ENCODE results near the gene TMPRSS9. TPM values are rescaled to one million over a fixed set of nuclear protein-coding genes. Genes with fewer than 3 reads are reported as not detected.

The TMPRSS9 gene
- total RNA-seq, 3 donors from 2014 or later (not counting 1 experiment from before 2014, with no cell fraction given) = not detected

DNA sequence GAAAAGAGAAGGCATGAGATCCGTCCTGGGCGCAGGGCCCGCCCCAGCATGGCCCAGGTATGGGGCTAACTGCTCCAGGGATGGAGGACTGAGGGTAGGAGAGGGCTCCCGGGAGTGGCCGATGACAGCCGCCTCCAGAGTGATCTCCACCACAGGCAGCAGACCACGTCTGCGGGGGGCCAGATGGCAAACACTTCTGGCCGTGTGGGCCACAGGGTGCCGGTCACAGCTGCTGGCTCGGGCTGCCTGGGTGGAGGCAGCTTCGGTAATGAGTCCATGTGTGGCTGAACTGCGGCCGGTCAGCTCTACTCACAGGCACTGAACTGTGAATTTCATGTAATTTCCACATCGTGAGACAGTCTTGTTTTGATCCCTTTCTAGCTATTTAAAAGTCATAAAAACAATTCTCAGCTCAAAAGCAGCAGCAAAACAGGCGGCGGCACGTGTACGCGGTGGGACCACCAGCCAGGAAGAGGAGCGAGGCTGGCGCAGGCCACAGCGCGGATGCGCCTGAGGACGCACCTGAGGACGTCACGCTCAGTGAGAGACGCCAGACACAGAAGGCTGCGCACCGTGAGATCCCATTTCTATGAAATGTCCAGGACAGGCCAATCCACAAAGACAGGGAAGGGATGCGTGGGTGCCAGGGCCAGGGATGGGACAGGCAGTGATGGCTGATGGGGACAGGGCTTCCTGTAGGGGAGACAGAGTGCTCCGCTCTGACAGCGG is 35.7 kb upstream of the TMPRSS9 start:
- peaks cover 11% of the 10 kb centered on the region for H3K36me3 ChIP-seq (ENCODE audit: control insufficient read depth, insufficient read depth, low read length)
- no peaks in the 10 kb centered on the region for H3K36me3 Mint-ChIP-seq
- TF ChIP-seq CTCF (IDR thresholded peaks at IDR 0.05) = no peak
- H3K27ac Mint-ChIP-seq = no peak overlapping the region
- no peaks in the 10 kb centered on the region for H3K9me3 ChIP-seq (ENCODE audit: control insufficient read depth, insufficient read depth, low read length)
- DNase-seq (no peak), ATAC-seq (no peak)
- H3K4me1 Mint-ChIP-seq = peaks cover 20 to 40% of the 10 kb centered on the region in 2 donors
- H3K27me3 Mint-ChIP-seq (ENCODE audit: low read depth in 2 of 2) = no peaks in the 10 kb centered on the region
- H3K27ac ChIP-seq (ENCODE audit: low read length) = peak overlapping the region; percentile 38
- no peak overlapping the region for H3K4me3 Mint-ChIP-seq
- 69% methylated on average over 34 of the region's 34 CpGs for whole genome bisulfite sequencing (ENCODE audit: insufficient coverage)
- intact Hi-C loops (cut with micrococcal nuclease) = loop anchor here (10.0 kb wide), 1 partner anchor 50 kb away; no protein-coding TSS in a partner anchor
- H3K4me3 ChIP-seq (ENCODE audit: low read length) = no peak overlapping the region
- H3K27me3 ChIP-seq (ENCODE audit: control insufficient read depth, insufficient read depth, low read length) = no peaks in the 10 kb centered on the region
- H3K9me3 Mint-ChIP-seq = no peaks in the 10 kb centered on the region
- peaks cover 48% of the 10 kb centered on the region for H3K4me1 ChIP-seq (ENCODE audit: control insufficient read depth, insufficient read depth, low read length)

DNA sequence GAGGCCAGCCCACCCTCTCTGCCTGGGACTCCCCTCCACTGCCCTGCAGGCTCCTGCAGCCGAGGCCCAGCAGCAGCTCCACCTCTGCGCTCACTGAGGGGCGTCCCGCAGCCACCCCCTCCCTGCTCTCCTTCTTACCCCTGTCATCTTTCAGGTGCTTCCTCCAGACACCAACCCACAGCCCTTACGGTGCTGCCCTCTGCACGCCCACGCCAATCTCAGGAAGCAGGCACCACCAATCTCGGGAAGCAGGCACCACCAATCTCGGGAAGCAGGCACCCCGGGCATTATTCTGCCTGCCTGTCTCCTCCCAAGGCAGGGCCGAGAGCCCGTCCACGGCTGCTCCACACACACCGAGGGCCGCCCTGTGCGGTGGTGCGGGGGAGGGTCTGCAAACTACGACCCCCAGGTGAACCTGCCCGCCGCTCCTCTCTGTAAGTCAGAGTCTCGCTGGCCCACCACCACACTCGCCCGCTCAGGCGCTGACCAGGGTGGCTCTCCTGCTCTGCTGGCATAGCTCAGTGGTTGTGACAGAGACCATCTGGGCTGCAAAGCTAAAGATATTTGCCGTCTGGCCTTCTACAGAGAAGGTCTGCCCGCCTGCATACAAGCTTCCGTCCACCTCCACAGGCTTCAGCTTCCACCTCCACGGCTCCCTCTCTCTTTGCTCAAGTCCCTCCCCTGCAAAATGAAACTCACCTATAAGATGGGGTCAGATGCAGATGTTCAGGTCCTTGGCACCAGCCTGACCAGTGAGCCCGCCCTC is 34.6 kb upstream of the TMPRSS9 start:
- Histone ChIP-seq H3K4me3 (ENCODE audit: low read length) (no peak overlapping the region), H3K27ac (ENCODE audit: low read length) (peak overlapping the region; percentile 38)
- H3K4me1 Mint-ChIP-seq = peaks cover 25 to 51% of the 10 kb centered on the region in 2 donors

DNA sequence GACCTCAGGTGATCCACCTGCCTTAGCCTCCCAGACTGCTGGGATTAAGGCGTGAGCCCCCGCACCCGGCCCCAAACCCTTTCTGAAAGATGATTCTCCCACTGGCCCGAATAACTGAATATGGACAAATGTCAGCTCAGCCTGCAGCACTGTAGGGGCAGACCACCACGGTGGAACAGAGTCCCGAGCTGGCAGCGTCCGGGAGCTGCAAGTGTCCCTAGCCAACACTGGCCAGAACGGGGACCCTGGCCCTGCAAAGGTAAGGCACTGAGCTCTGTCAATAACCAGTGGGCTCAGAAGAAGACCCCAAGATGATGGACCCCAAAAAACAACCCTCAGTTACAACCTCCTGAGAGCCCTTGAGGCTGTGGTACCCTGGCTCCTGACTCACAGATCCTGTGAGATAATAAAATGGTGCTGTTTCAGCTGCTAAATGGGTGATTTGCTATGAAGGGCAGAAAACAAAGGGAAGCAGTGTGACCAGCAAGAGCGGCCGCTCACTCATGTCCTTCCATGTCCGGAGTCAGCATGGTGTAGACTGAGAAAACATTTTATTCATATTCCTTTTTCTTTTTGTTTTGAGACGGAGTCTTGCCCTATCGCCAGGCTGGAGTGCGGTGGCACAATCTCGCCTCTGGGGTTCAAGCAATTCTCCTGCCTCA is 33.2 kb upstream of the TMPRSS9 start:
- Mint-ChIP-seq H3K4me3 (peak overlapping the region; percentile 99), H3K4me1 (peaks cover 25 to 56% of the 10 kb centered on the region in 2 donors), H3K36me3 (no peaks in the 10 kb centered on the region), H3K27me3 (ENCODE audit: low read depth in 2 of 2) (no peaks in the 10 kb centered on the region), H3K27ac (peak overlapping the region; percentile 91 to 98), H3K9me3 (no peaks in the 10 kb centered on the region)
- Histone ChIP-seq H3K27ac (ENCODE audit: low read length) (peak overlapping the region; percentile 78), H3K9me3 (ENCODE audit: control insufficient read depth, insufficient read depth, low read length) (no peaks in the 10 kb centered on the region), H3K36me3 (ENCODE audit: control insufficient read depth, insufficient read depth, low read length) (peaks cover 11% of the 10 kb centered on the region), H3K4me3 (ENCODE audit: low read length) (no peak overlapping the region), H3K27me3 (ENCODE audit: control insufficient read depth, insufficient read depth, low read length) (no peaks in the 10 kb centered on the region), H3K4me1 (ENCODE audit: control insufficient read depth, insufficient read depth, low read length) (peaks cover 56% of the 10 kb centered on the region)
- ATAC-seq (no peak), DNase-seq (no peak)
- intact Hi-C loops (cut with micrococcal nuclease) = loop anchor here (10.0 kb wide), 1 partner anchor 52 kb away; no protein-coding TSS in a partner anchor
- WGBS (ENCODE audit: insufficient coverage) = 84% methylated on average over 16 of the region's 16 CpGs
- TF ChIP-seq CTCF (IDR thresholded peaks at IDR 0.05) = no peak

More for the DNA sequence above, 34.6 kb upstream of the TMPRSS9 start:
- Histone ChIP-seq H3K36me3 (ENCODE audit: control insufficient read depth, insufficient read depth, low read length) (peaks cover 11% of the 10 kb centered on the region), H3K9me3 (ENCODE audit: control insufficient read depth, insufficient read depth, low read length) (no peaks in the 10 kb centered on the region), H3K4me1 (ENCODE audit: control insufficient read depth, insufficient read depth, low read length) (peaks cover 53% of the 10 kb centered on the region), H3K27me3 (ENCODE audit: control insufficient read depth, insufficient read depth, low read length) (no peaks in the 10 kb centered on the region)
- ATAC-seq = no peak
- H3K27ac Mint-ChIP-seq = peak overlapping the region; percentile 67 to 91
- no peak for TF ChIP-seq CTCF (IDR thresholded peaks at IDR 0.05)
- no peaks in the 10 kb centered on the region for H3K9me3 Mint-ChIP-seq
- no peak for DNase-seq
- H3K27me3 Mint-ChIP-seq (ENCODE audit: low read depth in 2 of 2) = no peaks in the 10 kb centered on the region
- intact Hi-C loops (cut with micrococcal nuclease) = loop anchor here (10.0 kb wide), 1 partner anchor 51 kb away; no protein-coding TSS in a partner anchor
- WGBS (ENCODE audit: insufficient coverage) = 38% methylated on average over 29 of the region's 29 CpGs
- peak overlapping the region; percentile 57 for H3K4me3 Mint-ChIP-seq
- no peaks in the 10 kb centered on the region for H3K36me3 Mint-ChIP-seq

Data from natural killer cell (primary cell).